Activated CD8-positive, alpha-beta memory T cell treated with anti-CD3 and anti-CD28 coated beads for 36 hours (primary cell): ENCODE results near the gene UBE3C. TPM values are rescaled to one million over a fixed set of nuclear protein-coding genes. Genes with fewer than 3 reads are reported as not detected.

Experiments
- CTCF ChIA-PET: fragments of 350-600 bp; sonication (Branson Sonifier 250); formaldehyde crosslinking; loops from one replicate; lab custom pipeline; 2021; ENCODE audit warnings: antibody characterized with exemption; lab: Charles Lee
- POLR2A ChIA-PET: fragments of 350-600 bp; sonication (Branson Sonifier 250); formaldehyde crosslinking; loops from one replicate; lab custom pipeline; 2021; ENCODE audit warnings: antibody characterized with exemption; lab: Charles Lee
- total RNA-seq, 2 experiments: library from RNA; stranded (reverse); gene quantifications; one replicate each; pipeline ENCODE4 v1.2.3, GENCODE V29; 2021

UBE3C gene
- total RNA-seq, 2 experiments from 2014 or later, result 80.9 to 81.8 TPM

- CTCF ChIA-PET, result interaction anchor here (0.9 to 3.5 kb wide), 2 partner anchors 26 to 39 kb away, joined by 3 to 8 read pairs; no protein-coding TSS in a partner anchor
- POLR2A ChIA-PET, result no interaction called here
Measured at GRCh38 chr7:157299613-157300368, 161.1 kb downstream of the UBE3C start.

GRCh38 chr7:157300369-157300825, 161.7 kb downstream of the UBE3C start:
- CTCF ChIA-PET, result interaction anchor here (0.9 to 3.5 kb wide), 2 partner anchors 26 to 38 kb away, joined by 3 to 8 read pairs; no protein-coding TSS in a partner anchor
- POLR2A ChIA-PET, result no interaction called here

GRCh38 chr7:157301610-157302120, 162.9 kb downstream of the UBE3C start:
- ChIA-PET POLR2A (interaction anchor here (0.5 kb wide), 1 partner anchor 36 kb away, joined by 3 read pairs; no protein-coding TSS in a partner anchor), CTCF (interaction anchor here (1.3 to 3.5 kb wide), 3 partner anchors 28 to 37 kb away, joined by 4 to 8 read pairs (median 7); partner anchors contain the start of gene DNAJB6)

- CTCF ChIA-PET, result no interaction called here
Measured at GRCh38 chr7:157306846-157307838, 168.4 kb downstream of the UBE3C start.

GRCh38 chr7:157309988-157310668, 171.4 kb downstream of the UBE3C start:
- CTCF ChIA-PET, result no interaction called here
- POLR2A ChIA-PET, result interaction anchor here (0.5 kb wide), 1 partner anchor 28 kb away, joined by 5 read pairs; no protein-coding TSS in a partner anchor

More at GRCh38 chr7:157306846-157307838, 168.4 kb downstream of the UBE3C start:
- POLR2A ChIA-PET, result interaction anchor here (0.6 kb wide), 1 partner anchor 91 kb away, joined by 5 read pairs; no protein-coding TSS in a partner anchor

- ChIA-PET CTCF (no interaction called here), POLR2A (interaction anchor here (0.5 kb wide), 1 partner anchor 28 kb away, joined by 5 read pairs; no protein-coding TSS in a partner anchor)
Measured at GRCh38 chr7:157310676-157311185, 172.0 kb downstream of the UBE3C start.

- ChIA-PET POLR2A (no interaction called here), CTCF (interaction anchor here (3.0 kb wide), 1 partner anchor 10 kb away, joined by 6 read pairs; no protein-coding TSS in a partner anchor)
Measured at GRCh38 chr7:157312941-157313340, 174.2 kb downstream of the UBE3C start.

- POLR2A ChIA-PET, result no interaction called here
- CTCF ChIA-PET, result interaction anchor here (3.0 kb wide), 1 partner anchor 9 kb away, joined by 6 read pairs; no protein-coding TSS in a partner anchor
Measured at GRCh38 chr7:157313645-157314044, 174.9 kb downstream of the UBE3C start.

- ChIA-PET POLR2A (no interaction called here), CTCF (no interaction called here)
Measured at GRCh38 chr7:157318015-157318706, 179.4 kb downstream of the UBE3C start.

Other genes with a start within 250 kb of the UBE3C start
- gene LMBR1, start 245.7 kb upstream of the UBE3C start, total RNA-seq, result 10 to 100 TPM; 47.8 to 52.8 TPM
- 10 to 100 TPM; 33.4 to 35.6 TPM for gene NOM1, start 189.2 kb upstream of the UBE3C start, total RNA-seq
- not detected for gene MNX1, start 128.3 kb upstream of the UBE3C start, total RNA-seq
- 100 to 1,000 TPM; 103 to 105 TPM for gene DNAJB6, start 198.1 kb downstream of the UBE3C start, total RNA-seq